HG02571 (cell line): ENCODE measurements around the gene TTLL12.

Experiments
- ATAC-seq: cut with Tn5 transposase; IDR thresholded peaks from one replicate; pipeline ENCODE4 v1.9.1; 2021; ENCODE audit warnings: mild to moderate bottlenecking, moderate library complexity; ENCODE audit not compliant: unreplicated experiment

Gene TTLL12

GRCh38 chr22:43216738-43217137 lies 29.8 kb upstream of the TTLL12 start:
- ATAC-seq = no peak

- no peak for ATAC-seq
Observed at GRCh38 chr22:43213962-43214361, 27.0 kb upstream of the TTLL12 start.

- no peak for ATAC-seq
Observed at GRCh38 chr22:43213051-43213450, 26.1 kb upstream of the TTLL12 start.

GRCh38 chr22:43212434-43212952 lies 25.6 kb upstream of the TTLL12 start:
- ATAC-seq = no peak

GRCh38 chr22:43211941-43212433 lies 25.1 kb upstream of the TTLL12 start:
- ATAC-seq = no peak

- no peak for ATAC-seq
Observed at GRCh38 chr22:43210631-43211515, 23.9 kb upstream of the TTLL12 start.

- no peak for ATAC-seq
Observed at GRCh38 chr22:43209971-43210370, 23.0 kb upstream of the TTLL12 start.

GRCh38 chr22:43209523-43209890 lies 22.6 kb upstream of the TTLL12 start:
- no peak for ATAC-seq

GRCh38 chr22:43208703-43209522 lies 22.0 kb upstream of the TTLL12 start:
- no peak for ATAC-seq

- no peak for ATAC-seq
Observed at GRCh38 chr22:43207849-43208702, 21.1 kb upstream of the TTLL12 start.

GRCh38 chr22:43207386-43207785 lies 20.5 kb upstream of the TTLL12 start:
- ATAC-seq = no peak

- no peak for ATAC-seq
Observed at GRCh38 chr22:43206509-43207161, 19.7 kb upstream of the TTLL12 start.

GRCh38 chr22:43205748-43206508 lies 19.0 kb upstream of the TTLL12 start:
- no peak for ATAC-seq

- no peak for ATAC-seq
Observed at GRCh38 chr22:43205261-43205691, 18.3 kb upstream of the TTLL12 start.

GRCh38 chr22:43203471-43203981 lies 16.6 kb upstream of the TTLL12 start:
- no peak for ATAC-seq

- ATAC-seq = no peak
Observed at GRCh38 chr22:43202756-43203410, 15.9 kb upstream of the TTLL12 start.

GRCh38 chr22:43202326-43202725 lies 15.4 kb upstream of the TTLL12 start:
- ATAC-seq = no peak

- ATAC-seq = no peak
Observed at GRCh38 chr22:43201486-43202219, 14.7 kb upstream of the TTLL12 start.
